A549 (cell line): Measurements from ENCODE around the gene ATOX1. TPM values are rescaled to one million over a fixed set of nuclear protein-coding genes. Genes with fewer than 3 reads are reported as not detected.

Experiments
- ATAC-seq, 2 experiments: fragments of 200-7000 bp in 1 of 2; fragments of >200 bp in 1 of 2; cut with Nextera tagmentation in 1 of 2; cut with Tn5 transposase in 1 of 2; 3 replicates each; pipeline versions ENCODE4 v1.8.0 to v1.9.1; 2018 to 2020; ENCODE audit warnings: mild to moderate bottlenecking in 1 of 2, moderate library complexity in 1 of 2
- CTCF ChIA-PET: fragments of 300-600 bp; sonication (Branson Sonifier 250); formaldehyde crosslinking; extraction: SDS; loops from one replicate; lab custom pipeline; 2021; ENCODE audit warnings: antibody characterized with exemption, inconsistent platforms; lab: Yijun Ruan, JAX
- POLR2A ChIA-PET: fragments of 350-600 bp; formaldehyde crosslinking; extraction: SDS; loops from one replicate; lab custom pipeline; 2021; ENCODE audit warnings: antibody characterized with exemption, inconsistent platforms; lab: Yijun Ruan, JAX
- DNase-seq, 2 experiments: peaks; one replicate each; pipeline versions ENCODE4 v3.0.0 to v3.0.0-alpha.2; 2011 to 2016; ENCODE audit warnings: low read depth in 1 of 2, low spot score in 1 of 2
- FAIRE-seq: peaks from 2 replicates; lab custom pipeline; 2011; peaks lifted over from hg19 to GRCh38; lab: Jason Lieb, UNC
- H3K27ac ChIP-seq, 2 experiments: fragments of >200 bp; sonication (Bioruptor Twin); formaldehyde crosslinking; 3 replicates each; pipeline ENCODE4 v1.5.1; 2016 to 2017
- H3K4me1 ChIP-seq: fragments of >200 bp; sonication (Bioruptor Twin); formaldehyde crosslinking; 3 replicates; pipeline ENCODE4 v1.6.1; 2016
- H3K4me2 ChIP-seq: fragments of >200 bp; sonication (Bioruptor Twin); formaldehyde crosslinking; 3 replicates; pipeline ENCODE4 v1.6.1; 2016
- H3K4me3 ChIP-seq: fragments of >200 bp; sonication (Bioruptor Twin); formaldehyde crosslinking; 3 replicates; pipeline ENCODE4 v1.5.1; 2016
- H3K9me3 ChIP-seq: fragments of >200 bp; sonication (Bioruptor Twin); formaldehyde crosslinking; 3 replicates; pipeline ENCODE4 v1.6.1; 2016
- ATOH8 ChIP-seq: fragments of 250-450 bp; sonication (Bioruptor Pico); IDR thresholded peaks from 2 replicates; pipeline ENCODE4 v1.5.0; 2020; ENCODE audit warnings: low read depth, mild to moderate bottlenecking, moderate library complexity
- BCL3 ChIP-seq: fragments of >200 bp; sonication (Bioruptor Twin); formaldehyde crosslinking; IDR thresholded peaks from 3 replicates; pipeline ENCODE4 v1.6.1; 2016
- CBX8 ChIP-seq: fragments of 200-600 bp; sonication (generic); IDR thresholded peaks from 2 replicates; pipeline ENCODE4 v1.6.1; 2016
- CEBPB ChIP-seq, 2 experiments: fragments of >200 bp in 1 of 2; sonication (Bioruptor Twin) in 1 of 2; formaldehyde crosslinking in 1 of 2; IDR thresholded peaks; 2 replicates each; pipeline ENCODE4 v1.6.1; 2012 to 2016
- EHMT2 ChIP-seq: fragments of 200-600 bp; sonication (generic); IDR thresholded peaks from 2 replicates; pipeline ENCODE4 v1.6.1; 2016; ENCODE audit warnings: antibody characterized with exemption, low read depth, mild to moderate bottlenecking, moderate library complexity
- FOSL2 ChIP-seq, 2 experiments: fragments of 450-650 bp in 1 of 2; fragments of >200 bp in 1 of 2; sonication (Bioruptor Twin) in 1 of 2; formaldehyde crosslinking; IDR thresholded peaks; 2 replicates each; pipeline versions ENCODE4 v1.5.0 to v1.6.1; 2016 to 2020; ENCODE audit warnings: mild to moderate bottlenecking in 1 of 2, moderate library complexity in 1 of 2
- GATA3 ChIP-seq: IDR thresholded peaks from 2 replicates; pipeline ENCODE4 v1.6.1; 2012; ENCODE audit warnings: borderline replicate concordance
- HOXB13 ChIP-seq: fragments of 250-450 bp; sonication (Bioruptor Pico); IDR thresholded peaks from 2 replicates; pipeline ENCODE4 v1.5.0; 2020; ENCODE audit warnings: low read depth, mild to moderate bottlenecking, moderate library complexity
- JUN ChIP-seq, 2 experiments: fragments of >200 bp; sonication (Bioruptor Twin); formaldehyde crosslinking; IDR thresholded peaks; 2 replicates in 1 of 2; 3 replicates in 1 of 2; pipeline ENCODE4 v1.6.1; 2016 to 2017
- KDM5A ChIP-seq: fragments of 200-600 bp; sonication (generic); IDR thresholded peaks from 2 replicates; pipeline ENCODE4 v1.6.1; 2016; ENCODE audit warnings: antibody characterized with exemption, mild to moderate bottlenecking
- MAFK ChIP-seq: fragments of 450-650 bp; IDR thresholded peaks from 2 replicates; pipeline ENCODE4 v1.6.1; 2014; ENCODE audit not compliant: partially characterized antibody
- MAX ChIP-seq: IDR thresholded peaks from 2 replicates; pipeline ENCODE4 v1.6.1; 2012
- MYC ChIP-seq: IDR thresholded peaks from 2 replicates; pipeline ENCODE4 v1.6.1; 2012; ENCODE audit warnings: mild to moderate bottlenecking, inconsistent platforms, low read length, improper control_type of control experiment, borderline replicate concordance
- NPAS2 ChIP-seq: fragments of 250-450 bp; sonication (Bioruptor Pico); IDR thresholded peaks from 2 replicates; pipeline ENCODE4 v1.8.0; 2022; ENCODE audit warnings: mild to moderate bottlenecking, moderate library complexity, borderline replicate concordance
- PBX3 ChIP-seq: IDR thresholded peaks from 2 replicates; pipeline ENCODE4 v1.6.1; 2012
- PHF8 ChIP-seq: fragments of 200-600 bp; sonication (generic); IDR thresholded peaks from 2 replicates; pipeline ENCODE4 v1.6.1; 2016; ENCODE audit warnings: low read depth, mild to moderate bottlenecking, antibody characterized with exemption, moderate library complexity, borderline replicate concordance
- POLR2A ChIP-seq: IDR thresholded peaks from 2 replicates; pipeline ENCODE4 v1.6.1; 2012; ENCODE audit warnings: mild to moderate bottlenecking, low read length
- POLR2AphosphoS2 ChIP-seq: conservative IDR thresholded peaks from 2 replicates; pipeline ENCODE4 v1.6.1; 2012; ENCODE audit warnings: low read length, improper control_type of control experiment, inconsistent platforms
- RAD21 ChIP-seq, 2 experiments: fragments of >200 bp in 1 of 2; sonication (Bioruptor Twin) in 1 of 2; formaldehyde crosslinking in 1 of 2; IDR thresholded peaks in 1 of 2; conservative IDR thresholded peaks in 1 of 2; 2 replicates in 1 of 2; 3 replicates in 1 of 2; pipeline ENCODE4 v1.6.1; 2012 to 2018; ENCODE audit warnings: inconsistent platforms in 1 of 2
- REST ChIP-seq: fragments of 200-600 bp; sonication (generic); IDR thresholded peaks from 2 replicates; pipeline ENCODE4 v1.6.1; 2016; ENCODE audit warnings: antibody characterized with exemption, mild to moderate bottlenecking, moderate library complexity
- RFX5 ChIP-seq: fragments of 450-650 bp; IDR thresholded peaks from 2 replicates; pipeline ENCODE4 v1.7.1; 2014; ENCODE audit warnings: antibody characterized with exemption, mild to moderate bottlenecking, moderate library complexity
- RNF2 ChIP-seq: fragments of 200-600 bp; sonication (generic); IDR thresholded peaks from 2 replicates; pipeline ENCODE4 v1.6.1; 2016; ENCODE audit warnings: low read depth, mild to moderate bottlenecking, antibody characterized with exemption, moderate library complexity, borderline replicate concordance
- SMC3 ChIP-seq: fragments of >200 bp; sonication (Bioruptor Twin); formaldehyde crosslinking; IDR thresholded peaks from 3 replicates; pipeline ENCODE4 v1.6.1; 2018; ENCODE audit warnings: inconsistent platforms
- TFCP2L1 ChIP-seq: fragments of 250-450 bp; sonication (Bioruptor Pico); IDR thresholded peaks from 2 replicates; pipeline ENCODE4 v1.5.0; 2021; ENCODE audit warnings: mild to moderate bottlenecking
- TP53 ChIP-seq: fragments of 250-450 bp; sonication (Bioruptor Pico); IDR thresholded peaks from 2 replicates; pipeline ENCODE4 v1.5.0; 2021; ENCODE audit warnings: mild to moderate bottlenecking, moderate library complexity
- ZC3H11A ChIP-seq: fragments of 450-650 bp; IDR thresholded peaks from 2 replicates; pipeline ENCODE4 v1.6.1; 2014; ENCODE audit warnings: antibody characterized with exemption, mild to moderate bottlenecking
- WGBS: methylation state at CpG from one replicate; pipeline ENCODE4 v1.1.6; 2017; ENCODE audit errors: missing lambda C conversion rate; 5-methylcytosine and 5-hydroxymethylcytosine counted together
- polyA plus RNA-seq, 4 experiments: library from polyadenylated mRNA; depleted of rRNA in 3 of 4; stranded (reverse); fragments of >200 nt; fragmentation: RNase III in 1 of 4; extraction: RNeasy Plus Mini Kit Qiagen cat#74134 plus additional on column Dnase treatment in 1 of 4; gene quantifications; 2 replicates in 3 of 4; 3 replicates in 1 of 4; pipeline ENCODE4 v1.2.3, GENCODE V29; 2011 to 2017

ATOX1 gene
- polyA plus RNA-seq, 2 of the 4 experiments (the other 2 are of a cell fraction): 58.1 to 218 TPM

- H3K4me3 ChIP-seq: peak within 1 kb of the TSS; percentile 87
- CTCF ChIA-PET: interaction anchor here (0.5 to 2.6 kb wide), 16 partner anchors 10 to 251 kb away, joined by 3 to 16 read pairs (median 4); partner anchors contain the start of genes ATOX1 and SPARC
- peak; percentile 93 for FAIRE-seq
- TF ChIP-seq HOXB13: no peak
- TF ChIP-seq PBX3: peak; percentile 98
- TF ChIP-seq FOSL2 (IDR thresholded peaks at IDR 0.05): no peak
- TF ChIP-seq FOSL2 (CRISPR knock-in tag; IDR thresholded peaks at IDR 0.05): 0 out of 2 replicates have a peak, but pooled peaks have one; percentile 8
- TF ChIP-seq JUN (IDR thresholded peaks at IDR 0.05): peak; percentile 74 to 92; a peak in 4 of 5 replicates
- TF ChIP-seq NPAS2 (CRISPR knock-in tag): no peak
- TF ChIP-seq PHF8: peak; percentile 94
- TF ChIP-seq CEBPB (IDR thresholded peaks at IDR 0.05): peak; percentile 79 to 91
- TF ChIP-seq RAD21 (conservative IDR thresholded peaks at IDR 0.05 in 1 of 2, IDR thresholded peaks at IDR 0.05 in 1 of 2): peak; percentile 51 to 55; a peak in 4 of 5 replicates
- peak; percentile 17; the same call in 1 of the 2 replicates for TF ChIP-seq TP53 (CRISPR knock-in tag)
- TF ChIP-seq RNF2: 0 out of 2 replicates have a peak, but pooled peaks have one; percentile 3
- TF ChIP-seq MYC: peak; percentile 83
- no peak for TF ChIP-seq ZC3H11A
- TF ChIP-seq ATOH8: no peak
- TF ChIP-seq TFCP2L1: no peak
- TF ChIP-seq SMC3: no peak
- TF ChIP-seq MAFK: peak; percentile 19
- no peak for TF ChIP-seq CBX8
- peak; percentile 98; the same call in 2 of the 3 replicates for TF ChIP-seq BCL3
- peak; percentile 98 for TF ChIP-seq MAX
- TF ChIP-seq EHMT2: no peak
- TF ChIP-seq KDM5A: no peak
- TF ChIP-seq POLR2A: peak; percentile 100
- TF ChIP-seq RFX5: peak; percentile 49; the same call in 1 of the 2 replicates
- no peak for TF ChIP-seq POLR2AphosphoS2
- TF ChIP-seq GATA3: 0 out of 2 replicates have a peak, but pooled peaks have one; percentile 15
- 0 out of 2 replicates have a peak, but pooled peaks have one; percentile 27 for TF ChIP-seq REST
- peaks cover 34% of the 10 kb centered on the region for H3K4me1 ChIP-seq
- peak within 1 kb of the TSS; percentile 95 for H3K4me2 ChIP-seq
- H3K27ac ChIP-seq: peak within 1 kb of the TSS; percentile 96 to 99
- peak; percentile 87 to 94 for ATAC-seq
- POLR2A ChIA-PET: interaction anchor here (0.6 to 3.0 kb wide), 22 partner anchors 9 to 555 kb away, joined by 3 to 22 read pairs (median 4); partner anchors contain the start of genes ATOX1, CCDC69, GM2A and SLC36A1
- WGBS: 1% methylated on average over 38 of the region's 49 CpGs
- peak; percentile 99 to 100 for DNase-seq
- no peaks in the 10 kb centered on the region for H3K9me3 ChIP-seq
These were observed 13.0 kb upstream of the ATOX1 start, which contains the start of gene G3BP1 for GRCh38 chr5:151771259-151772028. Gene G3BP1, plus strand, starts transcription at chr5:151771954. Its CDS starts 14,667 bp downstream, at chr5:151786621.
